CD14-positive monocyte (primary cell): Measurements from ENCODE around the gene ISCU. TPM values are rescaled to one million over a fixed set of nuclear protein-coding genes. Genes with fewer than 3 reads are reported as not detected.

Experiments used
- DNase-seq, 3 donors: peaks; one replicate each; pipeline ENCODE4 v3.0.0-alpha.2; 2011 to 2022
- H2AFZ ChIP-seq: 2 replicates; pipeline ENCODE4 v1.6.0; 2012; ENCODE audit warnings: mild to moderate bottlenecking, low read depth, low read length, inconsistent platforms; ENCODE audit not compliant: insufficient read depth, poor library complexity, severe bottlenecking
- H3K27ac ChIP-seq, 2 donors: 1 replicate in 1 of 2; 2 replicates in 1 of 2; pipeline ENCODE4 v1.5.1; 2012 to 2013; ENCODE audit warnings: low read length in 2 of 2, control low read depth in 1 of 2, inconsistent platforms in 1 of 2, low read depth in 1 of 2, mild to moderate bottlenecking in 1 of 2
- H3K27me3 ChIP-seq, 2 donors: one replicate each; pipeline versions ENCODE4 v1.6.0 to v1.6.1; 2011 to 2013; ENCODE audit warnings: low read length in 2 of 2; ENCODE audit not compliant: control insufficient read depth in 2 of 2, insufficient read depth in 2 of 2
- H3K36me3 ChIP-seq, 2 donors: replicated peaks in 1 of 2; 1 replicate in 1 of 2; 2 replicates in 1 of 2; pipeline versions ENCODE4 v1.5.1 to v1.6.1; 2012 to 2013; ENCODE audit warnings: low read length in 2 of 2, control low read depth in 1 of 2, inconsistent platforms in 1 of 2, mild to moderate bottlenecking in 1 of 2; ENCODE audit not compliant: insufficient read depth in 2 of 2, control insufficient read depth in 1 of 2
- H3K4me1 ChIP-seq, 2 donors: 1 replicate in 1 of 2; 2 replicates in 1 of 2; pipeline versions ENCODE4 v1.5.1 to v1.6.1; 2012 to 2013; ENCODE audit warnings: low read length in 2 of 2, control low read depth in 1 of 2, inconsistent platforms in 1 of 2, mild to moderate bottlenecking in 1 of 2, moderate library complexity in 1 of 2; ENCODE audit not compliant: insufficient read depth in 2 of 2, control insufficient read depth in 1 of 2
- H3K4me2 ChIP-seq: replicated peaks from 2 replicates; pipeline ENCODE3; 2012; ENCODE audit warnings: low read length, moderate library complexity, mild to moderate bottlenecking; ENCODE audit not compliant: poor library complexity, severe bottlenecking; ENCODE audit errors: extremely low read depth
- H3K4me3 ChIP-seq, 3 experiments: fragments of 200-600 bp in 1 of 3; sonication (generic) in 1 of 3; replicated peaks in 1 of 3; 1 replicate in 2 of 3; 2 replicates in 1 of 3; pipeline ENCODE4 v1.5.1; 2011 to 2013; ENCODE audit warnings: low read length in 3 of 3, mild to moderate bottlenecking in 3 of 3, control low read depth in 2 of 3, low read depth in 2 of 3, inconsistent platforms in 1 of 3, moderate library complexity in 1 of 3
- H3K79me2 ChIP-seq: 2 replicates; pipeline ENCODE4 v1.6.0; 2012; ENCODE audit warnings: mild to moderate bottlenecking, control low read depth, inconsistent platforms, low read length, moderate library complexity; ENCODE audit not compliant: insufficient read depth
- H3K9ac ChIP-seq: 2 replicates; pipeline ENCODE4 v1.6.0; 2017; ENCODE audit warnings: low read length, mild to moderate bottlenecking; ENCODE audit not compliant: insufficient read depth, poor library complexity, severe bottlenecking
- H3K9me3 ChIP-seq, 2 donors: replicated peaks in 1 of 2; 1 replicate in 1 of 2; 2 replicates in 1 of 2; pipeline versions ENCODE4 v1.5.1 to v1.6.1; 2012 to 2013; ENCODE audit warnings: low read length in 2 of 2, control low read depth in 1 of 2; ENCODE audit not compliant: control insufficient read depth in 1 of 2, insufficient read depth in 1 of 2
- H4K20me1 ChIP-seq: 2 replicates; pipeline ENCODE4 v1.6.0; 2012; ENCODE audit warnings: mild to moderate bottlenecking, low read length, control low read depth, moderate library complexity; ENCODE audit not compliant: insufficient read depth
- H3K27ac Mint-ChIP-seq, 7 donors: one replicate each; pipeline ENCODE4 v1.8.0; 2020; ENCODE audit warnings: mild to moderate bottlenecking in 7 of 7, mixed read lengths in 7 of 7, moderate library complexity in 6 of 7, inconsistent platforms in 2 of 7
- H3K27me3 Mint-ChIP-seq, 3 donors: one replicate each; pipeline ENCODE4 v1.8.0; 2021 to 2022; ENCODE audit warnings: low read depth in 3 of 3, mild to moderate bottlenecking in 3 of 3, mixed read lengths in 3 of 3, moderate library complexity in 3 of 3, inconsistent platforms in 1 of 3
- H3K36me3 Mint-ChIP-seq, 2 donors: one replicate each; pipeline ENCODE4 v1.8.0; 2020; ENCODE audit warnings: mixed read lengths in 2 of 2, inconsistent platforms in 1 of 2, mild to moderate bottlenecking in 1 of 2
- H3K4me1 Mint-ChIP-seq: one replicate; pipeline ENCODE4 v1.8.0; 2020; ENCODE audit warnings: mild to moderate bottlenecking, mixed read lengths
- H3K4me3 Mint-ChIP-seq, 2 donors: one replicate each; pipeline ENCODE4 v1.8.0; 2020; ENCODE audit warnings: mild to moderate bottlenecking in 2 of 2, mixed read lengths in 2 of 2, moderate library complexity in 1 of 2
- H3K9me3 Mint-ChIP-seq, 7 donors: one replicate each; pipeline ENCODE4 v1.8.0; 2020 to 2022; ENCODE audit warnings: mixed read lengths in 7 of 7, mild to moderate bottlenecking in 6 of 7, moderate library complexity in 6 of 7, inconsistent platforms in 2 of 7
- WGBS: methylation state at CpG from one replicate; pipeline ENCODE4 v1.1.5; 2013; ENCODE audit warnings: missing lambda C conversion rate; ENCODE audit not compliant: insufficient coverage; 5-methylcytosine and 5-hydroxymethylcytosine counted together
- intact Hi-C, 2 donors: fragments of 100-400 bp; cut with micrococcal nuclease; formaldehyde crosslinking; loops; one replicate each; pipeline versions ENCODE4 v1.15.0 to v1.15.1; 2023
- polyA plus RNA-seq, 3 donors: library from polyadenylated mRNA; depleted of rRNA in 1 of 3; unstranded in 2 of 3; stranded (reverse) in 1 of 3; fragments of 300-500 nt in 2 of 3; fragments of >200 nt in 1 of 3; fragmentation: Illumina TruSeq in 2 of 3; gene quantifications; 1 replicate in 2 of 3; 2 replicates in 1 of 3; pipeline ENCODE4 v1.2.3, GENCODE V29; 2012 to 2021
- TF ChIP-seq, protein P1 (sequence below): fragments of 200-600 bp; IDR thresholded peaks from one replicate; pipeline ENCODE4 v1.8.0; 2022; ENCODE audit warnings: antibody characterized with exemption, mild to moderate bottlenecking

ISCU gene
- polyA plus RNA-seq, 3 donors = 90.9 to 114 (median 111) TPM

DNA sequence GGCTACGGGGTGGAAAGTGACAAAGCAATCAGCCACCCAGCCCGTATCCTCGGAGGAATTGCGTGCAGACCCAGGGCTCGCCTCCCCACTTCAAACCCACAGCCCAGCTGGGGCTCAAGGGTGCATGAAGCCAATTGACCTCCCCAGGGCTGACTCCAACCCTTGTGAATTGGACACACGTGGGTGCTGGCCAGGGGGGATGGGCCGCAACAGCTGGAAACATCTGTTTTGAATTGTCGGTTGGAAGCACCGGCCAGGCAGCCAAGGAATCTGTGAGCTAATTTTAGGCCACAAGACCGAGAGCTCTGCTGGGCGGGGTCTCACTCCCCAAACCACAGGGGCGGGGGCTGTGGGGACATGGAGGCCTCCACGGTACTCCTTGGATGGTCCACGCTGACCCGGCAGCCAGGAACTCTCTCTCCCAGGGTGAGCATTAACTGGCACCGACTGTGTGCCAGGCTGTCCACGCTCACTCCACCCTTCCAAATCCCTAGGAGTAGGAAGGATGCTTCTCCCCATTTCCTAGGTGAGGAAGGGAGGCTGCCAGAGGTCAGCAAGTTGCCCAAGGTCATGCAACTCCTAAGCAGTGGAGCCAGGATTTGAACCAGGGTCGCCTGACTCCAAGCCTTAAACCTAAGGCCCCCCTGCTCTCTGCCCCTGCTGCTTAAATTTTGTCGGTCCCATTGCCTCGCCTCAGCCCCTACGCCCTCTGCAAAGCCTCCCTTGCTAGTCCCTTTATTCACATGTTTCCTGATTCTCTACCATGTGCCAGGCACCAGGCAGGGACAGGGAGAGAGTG is 47.3 kb downstream of the ISCU start:
- H4K20me1 ChIP-seq = no peaks in the 10 kb centered on the region
- H3K4me3 Mint-ChIP-seq = no peak overlapping the region
- no peaks in the 10 kb centered on the region for H3K4me1 Mint-ChIP-seq
- H3K4me1 ChIP-seq = no peaks in the 10 kb centered on the region
- H3K36me3 ChIP-seq = no peaks in the 10 kb centered on the region
- no peak overlapping the region for H3K4me3 ChIP-seq
- no peak for DNase-seq
- peaks cover 9 to 19% (median 18%) of the 10 kb centered on the region in 3 donors for H3K27me3 Mint-ChIP-seq
- peaks cover 0 to 5% of the 10 kb centered on the region in 2 donors for H3K36me3 Mint-ChIP-seq
- H3K27ac Mint-ChIP-seq = no peak overlapping the region
- no peaks in the 10 kb centered on the region for H3K9me3 ChIP-seq
- H3K27me3 ChIP-seq = peaks cover 0 to 5% of the 10 kb centered on the region in 2 donors
- H2AFZ ChIP-seq = no peak overlapping the region
- H3K9me3 Mint-ChIP-seq = peaks cover 0 to 3% (median 0%) of the 10 kb centered on the region in 7 donors
- no peak overlapping the region for H3K27ac ChIP-seq
- no peak overlapping the region for H3K9ac ChIP-seq
- no peaks in the 10 kb centered on the region for H3K79me2 ChIP-seq
- 28% methylated on average over 14 of the region's 21 CpGs for WGBS
- intact Hi-C loops = loop anchor here in 1 of 2 donors (10.0 kb wide), 1 partner anchor 485 kb away; the partner anchor contains the start of genes ALKBH2 and UNG
- TF ChIP-seq, protein P1, sequence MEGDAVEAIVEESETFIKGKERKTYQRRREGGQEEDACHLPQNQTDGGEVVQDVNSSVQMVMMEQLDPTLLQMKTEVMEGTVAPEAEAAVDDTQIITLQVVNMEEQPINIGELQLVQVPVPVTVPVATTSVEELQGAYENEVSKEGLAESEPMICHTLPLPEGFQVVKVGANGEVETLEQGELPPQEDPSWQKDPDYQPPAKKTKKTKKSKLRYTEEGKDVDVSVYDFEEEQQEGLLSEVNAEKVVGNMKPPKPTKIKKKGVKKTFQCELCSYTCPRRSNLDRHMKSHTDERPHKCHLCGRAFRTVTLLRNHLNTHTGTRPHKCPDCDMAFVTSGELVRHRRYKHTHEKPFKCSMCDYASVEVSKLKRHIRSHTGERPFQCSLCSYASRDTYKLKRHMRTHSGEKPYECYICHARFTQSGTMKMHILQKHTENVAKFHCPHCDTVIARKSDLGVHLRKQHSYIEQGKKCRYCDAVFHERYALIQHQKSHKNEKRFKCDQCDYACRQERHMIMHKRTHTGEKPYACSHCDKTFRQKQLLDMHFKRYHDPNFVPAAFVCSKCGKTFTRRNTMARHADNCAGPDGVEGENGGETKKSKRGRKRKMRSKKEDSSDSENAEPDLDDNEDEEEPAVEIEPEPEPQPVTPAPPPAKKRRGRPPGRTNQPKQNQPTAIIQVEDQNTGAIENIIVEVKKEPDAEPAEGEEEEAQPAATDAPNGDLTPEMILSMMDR = no peak
- H3K4me2 ChIP-seq = no peak overlapping the region

DNA sequence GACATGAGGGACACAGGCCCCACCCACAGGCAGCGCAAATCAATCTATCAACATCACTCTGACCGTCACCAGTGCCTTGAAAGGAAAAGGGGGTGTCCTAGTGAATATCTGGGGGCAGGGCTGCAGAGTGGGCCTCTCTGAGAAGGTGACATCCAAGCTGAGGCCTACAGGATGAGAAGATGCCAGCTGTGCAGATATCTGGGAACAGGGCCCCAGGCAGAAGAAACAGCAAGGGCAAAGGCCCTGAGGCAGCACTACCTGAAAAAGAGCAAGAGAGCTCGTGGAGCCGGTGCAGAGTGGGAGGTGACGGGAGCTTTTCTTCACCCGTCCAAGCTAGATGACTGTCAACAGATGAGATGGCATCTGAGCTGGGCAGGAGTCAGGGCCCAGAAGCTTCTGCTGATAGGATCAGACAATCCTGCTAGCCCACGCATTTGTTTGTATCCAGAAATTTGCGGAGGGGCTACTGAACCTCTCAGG is 48.0 kb downstream of the ISCU start:
- Mint-ChIP-seq H3K36me3 (peaks cover 0 to 5% of the 10 kb centered on the region in 2 donors), H3K9me3 (peaks cover 0 to 3% (median 0%) of the 10 kb centered on the region in 7 donors), H3K27ac (no peak overlapping the region), H3K27me3 (peaks cover 7 to 18% (median 18%) of the 10 kb centered on the region in 3 donors), H3K4me3 (peak overlapping the region in 1 of 2 donors; percentile 41), H3K4me1 (no peaks in the 10 kb centered on the region)
- Histone ChIP-seq H3K36me3 (no peaks in the 10 kb centered on the region), H3K4me3 (no peak overlapping the region), H3K4me2 (no peak overlapping the region), H3K79me2 (no peaks in the 10 kb centered on the region), H2AFZ (no peak overlapping the region), H4K20me1 (no peaks in the 10 kb centered on the region), H3K9me3 (no peaks in the 10 kb centered on the region), H3K27me3 (peaks cover 0 to 5% of the 10 kb centered on the region in 2 donors), H3K9ac (no peak overlapping the region), H3K27ac (no peak overlapping the region), H3K4me1 (no peaks in the 10 kb centered on the region)
- no peak for DNase-seq
- 95% methylated on average over 6 of the region's 8 CpGs for WGBS
- intact Hi-C loops = loop anchor here in 1 of 2 donors (10.0 kb wide), 1 partner anchor 484 kb away; the partner anchor contains the start of genes ALKBH2 and UNG
- TF ChIP-seq, protein P1 = no peak
